HL-60/S4 (cell line): Measurements from ENCODE around the gene LACRT.
"Not testable (repeated sequence)": the region's sequence is repeated elsewhere in the genome, so short reads cannot be mapped to it uniquely, and the experiment has no call there.

Experiments used
- in situ Hi-C: fragments of 300-500 bp; cut with MboI; formaldehyde crosslinking; loops from 2 replicates; pipeline ENCODE4 v1.14.3; 2022; ENCODE audit warnings: low sequenced_read_pairs

The LACRT gene

DNA sequence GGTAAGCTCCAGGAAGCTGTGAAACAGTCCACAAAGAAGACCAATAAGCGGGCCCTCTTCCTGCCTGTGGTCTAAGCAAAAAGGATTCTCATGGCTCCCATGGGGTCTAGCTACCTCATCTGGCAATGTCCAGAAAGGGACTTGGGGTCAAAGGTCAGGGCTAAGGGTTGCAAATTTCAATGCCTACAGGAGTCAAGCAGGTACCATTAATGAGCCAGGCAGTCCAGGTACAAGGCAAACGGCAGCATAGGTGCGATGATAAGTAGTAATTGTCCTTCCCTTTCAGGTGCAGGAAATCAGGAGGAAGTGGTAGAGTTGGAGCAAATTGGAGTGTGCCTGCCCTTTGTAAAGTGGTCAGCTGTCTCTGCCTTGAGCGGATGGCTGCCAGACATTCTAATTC is 6.4 kb upstream of the LACRT start:
- in situ Hi-C loops: no loop called here

DNA sequence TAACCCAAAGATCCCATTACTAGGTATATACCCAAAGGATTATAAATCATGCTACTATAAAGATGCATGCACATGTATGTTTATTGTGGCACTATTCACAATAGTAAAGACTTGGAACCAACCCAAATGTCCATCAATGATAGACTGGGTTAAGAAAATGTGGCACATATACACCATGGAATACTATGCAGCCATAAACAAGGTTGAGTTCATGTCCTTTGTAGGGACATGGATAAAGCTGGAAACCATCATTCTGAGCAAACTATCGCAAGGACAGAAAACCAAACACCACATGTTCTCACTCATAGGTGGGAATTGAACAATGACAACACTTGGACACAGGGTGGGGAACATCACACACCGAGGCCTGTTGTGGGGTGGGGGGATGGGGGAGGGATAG is 4.4 kb upstream of the LACRT start:
- in situ Hi-C loops: not testable (repeated sequence)

DNA sequence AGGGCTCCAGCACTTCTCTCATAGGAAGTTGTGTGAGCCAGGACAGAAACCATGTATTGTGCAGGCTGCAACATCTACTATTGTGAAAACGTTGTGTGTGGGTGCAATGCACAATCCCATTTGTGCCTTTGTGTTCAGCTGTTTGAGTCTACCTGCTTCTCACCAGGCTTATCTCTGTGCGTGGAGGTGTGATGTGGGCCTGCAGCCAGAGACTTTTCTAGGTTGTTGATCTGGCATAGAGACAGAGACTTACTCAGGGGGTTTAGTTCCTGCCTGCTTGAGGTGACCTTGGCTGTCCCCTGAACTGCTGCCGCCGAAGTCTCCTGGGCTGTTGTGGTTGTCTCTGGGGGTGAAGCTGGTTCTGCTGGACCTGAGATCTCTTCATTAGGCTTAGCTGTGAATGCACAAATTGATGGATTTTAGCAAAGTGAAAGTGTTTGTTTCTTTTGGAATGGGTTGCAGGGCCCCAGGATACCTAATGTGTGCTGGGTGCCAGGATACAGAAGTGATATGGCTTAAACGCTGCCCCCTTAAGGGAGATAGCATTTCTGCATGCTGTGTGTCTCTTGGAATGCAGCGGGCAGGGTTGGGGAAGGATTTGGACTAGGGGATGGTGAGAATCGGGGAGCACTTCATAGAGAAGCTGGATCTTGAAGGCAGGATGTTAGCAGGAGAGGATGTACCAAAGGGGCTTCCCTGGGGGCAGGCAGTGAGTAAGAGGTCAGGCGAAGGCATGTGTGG is 2.5 kb downstream of the LACRT start:
- in situ Hi-C loops: no loop called here

DNA sequence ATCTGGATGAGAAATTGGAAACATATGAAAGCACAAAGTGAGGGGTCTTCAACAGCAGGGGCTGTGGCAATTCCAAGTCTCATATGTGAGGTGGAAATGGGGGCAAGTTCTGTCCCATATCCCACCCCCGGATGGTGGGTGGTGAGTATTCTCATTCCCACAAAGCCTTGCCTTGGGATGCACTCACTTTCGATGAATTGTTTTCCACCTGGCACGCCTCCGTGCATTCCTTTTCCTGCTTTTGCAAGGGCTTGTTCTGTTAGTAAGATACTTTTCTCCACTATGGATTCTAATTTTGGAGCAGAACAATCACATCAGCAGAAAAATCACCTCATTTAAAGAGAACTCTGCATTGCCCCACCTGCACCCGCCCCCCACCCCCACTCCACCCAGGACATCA is 3.1 kb downstream of the LACRT start:
- in situ Hi-C loops: no loop called here

DNA sequence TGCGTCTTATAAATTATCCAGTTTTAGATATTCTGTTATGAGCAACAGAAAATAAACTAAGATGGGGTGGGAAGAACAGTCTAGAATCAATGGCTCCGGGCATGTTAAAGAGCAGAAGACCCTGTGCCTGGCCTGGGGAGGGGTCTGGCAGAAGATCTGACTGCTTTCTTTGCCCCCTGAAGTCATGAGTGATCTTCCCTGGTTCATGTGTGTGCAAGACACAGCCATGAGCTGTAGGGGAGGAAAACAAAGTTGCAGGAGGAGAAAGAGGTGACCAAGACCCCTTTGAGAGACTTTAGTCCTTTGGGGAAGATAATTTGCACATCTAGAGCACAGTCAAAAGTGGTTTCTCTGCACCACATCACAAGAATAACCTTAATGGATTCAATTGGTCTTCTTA is 4.8 kb downstream of the LACRT start:
- in situ Hi-C loops: no loop called here

DNA sequence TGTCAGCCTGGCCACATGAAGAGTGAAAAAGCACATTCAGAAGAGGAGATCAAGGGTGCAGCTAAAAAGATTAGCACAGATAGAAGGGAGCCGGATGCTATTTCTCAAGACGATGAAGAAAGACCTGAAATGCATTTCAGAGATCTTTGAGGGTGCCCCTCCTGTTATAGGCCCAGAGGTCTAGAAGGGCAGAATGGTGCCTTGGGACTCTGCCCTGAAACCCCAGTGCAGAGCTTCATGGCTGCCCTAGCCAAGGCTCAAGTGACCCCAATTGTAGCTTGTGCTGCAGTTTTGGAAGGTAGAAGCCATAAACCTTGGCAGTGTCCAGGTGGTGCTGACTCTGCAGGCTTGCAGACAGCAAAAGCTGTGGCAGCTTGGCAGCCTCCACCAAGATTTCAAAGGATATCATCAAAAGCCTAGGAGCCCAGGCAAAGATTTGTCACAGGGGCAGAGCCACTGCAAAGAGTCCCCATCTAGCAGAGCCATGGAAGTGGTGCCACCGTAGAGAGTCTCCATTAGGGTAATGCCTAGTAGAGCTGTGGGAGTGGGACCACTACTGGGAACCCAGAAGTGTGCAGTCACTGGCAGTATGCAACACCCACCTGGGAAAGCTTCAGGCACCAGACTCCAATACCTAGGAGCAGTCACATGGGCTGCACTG is 6.4 kb downstream of the LACRT start:
- in situ Hi-C loops: no loop called here

DNA sequence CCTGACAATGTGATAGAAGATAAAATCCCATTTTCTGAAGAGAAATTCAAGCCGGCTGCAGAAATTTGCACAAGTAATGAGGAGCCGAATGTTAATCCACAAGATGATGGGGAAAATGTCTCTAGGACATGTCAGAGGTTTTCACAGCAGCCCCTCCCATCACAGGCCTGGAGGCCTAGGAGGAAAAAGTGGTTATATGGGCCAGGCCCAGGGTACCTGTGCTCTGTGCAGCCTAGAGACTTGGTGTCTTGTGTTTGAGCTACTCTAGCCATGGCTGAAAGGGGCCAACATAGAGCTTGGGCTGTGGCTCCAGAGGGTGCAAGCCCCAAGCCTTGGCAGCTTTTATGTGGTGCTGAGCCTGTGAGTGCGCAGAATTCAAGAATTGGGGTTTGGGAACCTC is 7.4 kb downstream of the LACRT start:
- in situ Hi-C loops: no loop called here

DNA sequence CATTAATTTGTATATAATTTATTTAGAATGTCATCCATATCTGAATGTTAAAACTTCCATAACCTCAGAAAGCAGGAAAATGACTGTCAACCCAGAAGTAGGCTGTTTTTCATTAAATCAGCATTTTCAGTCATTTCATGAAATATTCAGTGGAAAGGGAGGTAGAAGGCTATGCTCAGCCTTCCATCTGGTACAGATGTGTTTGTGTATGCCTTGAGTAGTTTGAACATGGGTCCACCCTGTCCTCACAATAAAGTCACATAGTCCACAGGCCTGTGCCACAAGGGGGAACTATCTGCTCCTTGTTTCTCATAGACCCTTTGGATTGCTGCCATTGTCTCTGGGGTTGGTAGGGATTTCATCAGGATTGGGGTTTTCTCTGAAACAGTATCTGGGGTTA is 9.1 kb downstream of the LACRT start:
- in situ Hi-C loops: no loop called here

DNA sequence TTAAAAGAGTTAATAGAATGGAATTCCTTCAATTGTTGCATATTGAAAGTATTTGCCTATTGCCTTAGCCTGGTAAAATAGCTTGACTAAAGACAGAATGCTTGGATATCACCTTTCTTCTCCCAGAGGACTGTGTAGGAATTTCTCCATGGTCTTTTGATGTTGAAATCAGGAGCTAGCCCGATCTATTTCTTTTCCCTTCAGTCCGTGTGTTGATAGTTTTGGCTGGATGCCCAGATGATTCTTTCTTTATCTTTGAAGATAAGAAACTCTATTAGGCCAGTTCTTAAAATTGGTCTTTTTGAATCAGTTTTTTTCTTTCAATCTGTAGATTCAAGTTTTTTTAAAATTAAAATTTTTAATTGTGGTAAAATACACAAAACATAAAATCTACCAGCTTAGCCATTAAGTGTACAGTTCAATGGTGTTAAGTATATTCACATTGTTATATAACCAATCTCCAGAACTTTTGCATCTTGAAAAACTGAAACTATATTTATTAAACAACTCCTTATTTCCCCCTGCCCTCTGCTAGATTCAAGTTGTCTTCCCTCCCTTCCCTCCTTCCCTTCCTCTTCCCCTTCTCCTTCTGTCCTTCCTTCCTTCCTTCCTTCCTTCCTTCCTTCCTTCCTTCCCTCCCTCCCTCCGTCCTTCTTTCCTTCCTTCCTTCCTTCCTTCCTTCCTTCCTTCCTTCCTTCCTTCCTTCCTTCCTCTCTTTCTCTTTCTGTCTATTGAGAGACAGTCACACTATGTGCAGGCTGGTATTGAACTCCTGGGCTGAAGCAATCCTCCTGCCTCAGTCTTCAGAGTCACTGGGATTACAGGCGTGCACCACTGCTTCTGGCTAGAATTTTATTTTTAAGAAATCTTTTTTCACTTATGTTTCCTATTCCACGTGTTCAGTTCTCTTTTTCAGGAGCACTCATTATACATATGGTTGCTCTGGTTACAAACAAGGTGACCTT is 10.1 kb downstream of the LACRT start:
- in situ Hi-C loops: no loop called here

DNA sequence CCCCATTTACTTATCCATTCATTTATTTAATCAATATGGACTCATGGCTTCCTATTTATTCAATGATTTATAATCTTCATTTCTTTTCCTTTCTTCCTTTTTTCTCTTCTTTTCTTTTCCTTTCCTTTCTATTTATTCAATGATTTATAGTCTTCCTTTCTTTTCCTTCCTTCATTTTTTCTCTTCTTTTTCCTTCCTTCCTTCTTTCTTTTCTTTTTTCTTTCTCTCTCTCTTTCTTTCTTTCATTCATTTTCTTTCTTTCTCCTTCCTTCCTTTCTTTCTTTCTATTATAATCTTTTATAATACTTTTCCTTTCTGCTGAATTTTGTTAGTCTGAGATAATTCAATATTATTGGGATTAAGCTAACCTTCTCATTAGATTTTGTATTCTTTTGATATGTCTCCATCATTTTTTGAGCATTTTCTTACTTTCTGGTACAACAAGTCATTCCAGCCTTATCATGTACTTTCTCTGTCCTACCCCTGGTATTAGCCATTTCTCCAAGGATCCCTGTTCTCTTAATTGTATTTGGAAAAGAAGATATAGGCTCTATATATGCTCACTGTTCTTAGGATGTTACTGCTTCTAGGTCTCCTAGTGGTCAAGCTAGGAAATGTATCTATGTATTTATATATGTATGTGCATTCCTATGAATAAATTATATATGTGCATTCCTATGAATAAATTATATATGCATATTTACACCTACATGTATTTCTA is 12.1 kb downstream of the LACRT start:
- in situ Hi-C loops: no loop called here

DNA sequence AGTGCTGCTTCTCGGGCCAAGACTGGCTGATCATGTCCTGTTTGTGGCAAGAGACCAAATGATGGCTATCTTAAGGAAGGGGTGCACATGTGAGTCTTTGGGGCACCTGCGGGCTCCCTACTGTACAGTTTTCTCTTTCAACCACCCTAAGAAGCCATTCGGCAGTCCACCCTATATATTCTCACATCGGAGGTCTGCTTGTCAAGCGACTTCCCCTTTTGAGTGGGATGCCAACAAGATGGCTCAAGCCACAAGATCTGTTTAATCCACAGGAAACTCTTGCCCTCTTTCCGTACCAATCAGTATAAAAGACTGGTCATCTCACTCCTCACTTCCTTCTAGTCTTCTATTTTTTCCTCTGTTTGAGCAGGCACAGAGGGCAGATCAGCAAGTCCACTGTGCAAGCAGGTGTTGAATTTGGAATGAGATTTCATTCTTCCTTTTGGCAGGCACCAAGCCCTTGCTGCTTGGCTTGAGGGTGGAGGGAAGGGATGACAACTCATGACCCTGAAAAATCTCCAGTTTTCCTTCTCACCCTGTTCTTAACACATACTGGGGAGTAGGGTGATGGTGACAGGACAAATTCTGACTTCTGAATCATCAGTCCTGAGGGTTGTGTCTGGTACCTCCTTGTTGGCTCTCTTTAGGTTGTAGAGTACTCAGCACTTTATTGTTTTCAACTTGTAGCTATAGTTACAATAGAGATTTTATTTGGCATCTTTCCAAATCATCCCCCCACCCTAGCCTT is 17.6 kb downstream of the LACRT start:
- in situ Hi-C loops: no loop called here

DNA sequence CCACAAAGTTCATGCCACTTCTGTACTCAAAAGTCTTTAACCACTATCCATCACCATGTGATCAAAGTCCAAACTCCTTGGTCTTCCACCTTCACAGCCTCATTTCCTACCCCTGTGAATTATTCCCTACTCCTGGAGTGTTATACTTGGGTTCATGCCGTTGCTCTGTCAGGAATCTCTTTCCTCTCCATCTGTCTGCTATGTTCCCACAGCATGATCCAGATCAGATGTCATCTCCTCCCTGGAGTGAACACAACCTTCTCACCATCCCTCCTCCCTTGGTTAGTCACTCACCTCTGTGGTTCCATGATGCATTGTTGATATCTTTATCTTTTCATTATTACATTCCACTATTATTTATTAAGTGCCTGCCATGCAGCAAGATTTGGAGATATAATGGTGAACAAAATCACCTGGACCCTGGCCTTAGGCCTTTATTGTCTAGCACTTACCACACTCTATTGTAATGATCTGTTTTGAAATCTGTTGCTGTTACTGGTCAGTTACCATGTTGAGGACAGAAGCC is 22.4 kb downstream of the LACRT start:
- in situ Hi-C loops: no loop called here

DNA sequence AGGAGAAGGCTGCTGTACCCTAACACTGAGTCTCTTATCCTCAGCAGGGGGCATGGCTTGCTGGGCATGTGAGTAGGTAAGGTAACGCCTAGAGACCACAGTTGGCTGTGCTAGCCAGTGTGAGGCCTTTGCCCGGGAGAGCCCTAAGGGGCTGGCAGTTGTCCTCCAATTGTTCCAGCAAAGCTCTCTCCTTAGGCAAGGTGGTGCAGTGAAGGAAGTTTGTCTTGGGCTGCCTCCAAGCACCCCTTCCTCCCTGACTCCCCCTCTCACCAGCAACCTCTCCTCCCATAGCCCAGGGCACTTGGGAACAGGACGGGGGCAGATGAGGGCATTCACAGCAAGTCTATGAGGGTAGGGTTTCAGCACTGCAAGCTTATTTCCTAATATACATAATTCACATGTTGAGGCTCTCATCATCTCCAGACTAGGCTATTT is 23.0 kb downstream of the LACRT start:
- in situ Hi-C loops: no loop called here

DNA sequence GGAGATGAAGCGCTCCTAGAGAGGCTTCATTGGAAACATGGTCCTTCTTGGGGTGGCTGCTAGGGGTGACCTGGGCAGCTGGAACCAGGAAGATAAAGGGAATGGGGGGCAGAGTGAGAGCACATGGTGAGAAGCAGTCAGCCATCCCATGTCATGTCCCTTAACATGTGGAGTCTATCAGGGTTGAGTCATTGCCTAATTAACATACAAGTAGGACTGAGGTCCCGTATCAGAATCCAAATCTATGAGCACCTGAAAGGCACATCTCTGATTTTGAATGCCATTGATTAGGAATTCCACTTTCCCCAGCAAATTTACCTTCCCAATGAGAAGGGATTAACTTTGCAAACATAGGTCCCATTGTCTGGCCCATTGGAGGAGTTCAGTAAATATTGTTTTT is 25.9 kb downstream of the LACRT start:
- in situ Hi-C loops: no loop called here

DNA sequence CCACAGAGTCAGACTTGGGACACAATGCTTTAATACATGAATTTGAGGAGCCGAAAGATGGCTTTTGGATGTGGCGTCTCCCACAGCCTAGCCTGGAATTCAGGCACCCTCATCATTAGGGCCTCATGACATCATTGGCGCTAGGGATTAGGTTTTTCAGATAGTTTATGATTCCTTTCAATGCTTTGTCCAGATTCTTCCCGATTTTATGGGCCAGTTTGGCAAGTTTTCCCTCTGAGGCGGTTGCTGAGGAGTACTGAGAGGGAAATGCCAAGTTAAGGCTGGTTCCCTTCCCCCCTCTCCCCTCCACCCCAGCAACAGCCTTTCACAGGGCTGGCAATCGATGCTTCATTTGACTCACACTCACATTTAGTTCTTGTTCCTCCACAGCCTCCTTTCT is 26.5 kb downstream of the LACRT start:
- in situ Hi-C loops: no loop called here

DNA sequence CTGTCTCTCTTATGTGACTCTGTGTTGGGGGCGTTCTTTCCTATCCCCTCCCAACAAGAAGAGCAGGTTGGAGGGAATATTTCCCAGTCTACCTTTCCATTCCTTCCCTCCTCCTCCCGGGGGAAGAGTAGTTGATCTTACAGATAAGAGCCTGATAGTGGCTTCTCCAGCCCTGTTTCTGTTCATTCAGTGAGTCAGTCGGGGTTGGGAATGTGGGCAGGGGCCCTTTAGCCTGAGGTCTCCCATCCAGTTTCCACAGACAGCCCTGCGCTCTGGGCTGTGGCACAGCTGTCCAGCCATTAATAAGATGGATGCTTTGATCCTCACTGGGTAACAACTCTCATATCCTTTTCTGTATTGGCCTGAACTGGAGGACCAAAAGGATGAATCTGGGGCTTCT is 28.1 kb downstream of the LACRT start:
- in situ Hi-C loops: no loop called here

DNA sequence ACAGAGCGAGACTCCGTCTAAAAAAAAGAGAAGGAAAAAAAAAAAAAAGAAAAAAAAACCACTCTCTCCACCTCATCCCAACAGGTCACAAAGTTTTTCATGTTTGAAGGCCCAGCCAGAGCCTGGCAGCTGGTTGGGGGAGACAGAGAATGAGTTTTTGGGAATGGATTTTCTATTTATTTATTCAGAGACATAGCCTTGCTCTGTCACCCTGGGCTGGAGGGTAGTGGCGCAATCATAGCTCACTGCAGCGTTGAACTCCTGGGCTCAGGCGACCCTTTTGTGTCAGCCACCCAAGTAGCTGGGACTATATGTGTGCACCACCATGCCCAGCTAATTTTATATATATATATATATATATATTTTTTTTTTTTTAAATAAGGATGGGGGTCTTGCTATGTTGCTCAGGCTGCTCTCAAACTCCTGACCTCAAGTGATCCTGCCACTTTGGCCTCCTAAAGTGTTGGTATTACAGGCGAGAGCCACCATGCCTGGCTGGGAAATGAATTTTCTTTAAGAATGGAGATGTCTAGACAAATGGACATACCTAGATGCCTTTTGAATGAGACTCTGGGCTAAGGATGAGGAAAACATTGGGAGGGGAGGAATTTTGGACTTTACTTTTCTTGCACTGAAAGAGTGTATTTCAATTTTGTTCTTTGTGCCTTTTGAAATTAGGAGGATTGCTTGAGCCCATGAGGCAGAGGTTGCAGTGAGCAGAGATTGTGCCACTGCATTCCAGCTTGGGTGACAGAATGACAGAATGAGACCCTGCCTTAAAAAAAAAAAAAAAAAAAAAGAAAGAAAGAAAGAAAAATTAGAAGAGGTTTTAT is 29.3 kb downstream of the LACRT start:
- in situ Hi-C loops: no loop called here

DNA sequence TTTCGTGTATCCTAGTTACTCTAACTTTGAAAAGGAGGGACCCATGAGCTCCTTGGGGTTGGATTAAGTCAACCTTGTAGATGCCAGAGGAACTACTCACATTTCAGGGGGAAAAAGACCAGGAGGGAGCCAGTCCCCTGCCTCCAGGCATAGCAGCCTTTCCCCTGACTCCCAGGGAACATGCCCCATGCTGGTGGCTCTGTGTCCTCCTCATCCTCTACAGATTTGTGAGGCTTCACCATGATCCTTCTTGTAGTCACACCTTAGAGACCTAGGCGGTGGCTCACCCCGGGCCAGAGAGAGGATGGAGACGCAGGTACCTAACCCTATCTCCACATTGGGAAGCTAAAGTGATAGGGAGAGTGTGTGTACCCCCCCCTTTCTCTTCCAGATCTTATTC is 30.3 kb downstream of the LACRT start:
- in situ Hi-C loops: no loop called here

DNA sequence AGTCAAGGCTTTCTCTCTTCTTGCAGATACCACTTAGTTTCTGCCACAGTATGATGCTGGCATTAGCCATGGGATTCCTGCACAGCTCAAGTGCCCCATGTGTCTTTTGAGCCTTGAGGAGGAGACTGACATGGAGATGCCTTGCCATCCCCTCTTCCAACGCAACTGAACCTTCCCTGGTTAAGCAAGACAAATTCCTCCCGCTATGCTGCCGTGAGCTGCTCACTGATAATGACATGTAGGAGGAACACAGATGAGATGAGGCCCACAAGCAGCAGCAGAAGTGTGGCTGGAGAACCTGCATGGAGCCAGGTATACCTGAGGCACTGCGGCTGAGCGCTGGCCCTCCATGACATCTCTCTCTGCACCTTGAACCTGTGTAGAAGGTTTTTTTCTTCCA is 30.8 kb downstream of the LACRT start:
- in situ Hi-C loops: no loop called here
